Liver (tissue), 9 donors: ENCODE data around the gene IER2. TPM values are rescaled to one million over a fixed set of nuclear protein-coding genes. Genes with fewer than 3 reads are reported as not detected.

Source experiments
- DNase-seq: peaks from one replicate; pipeline ENCODE4 v3.0.0-alpha.2; 2017; ENCODE audit warnings: low spot score
- H3K27ac ChIP-seq, 2 donors: one replicate each; pipeline ENCODE4 v1.7.0; 2013; ENCODE audit warnings: inconsistent platforms in 2 of 2, low read length in 2 of 2, control low read depth in 1 of 2, low read depth in 1 of 2, mild to moderate bottlenecking in 1 of 2
- H3K27me3 ChIP-seq, 4 donors: one replicate each; pipeline versions ENCODE4 v1.6.1 to v1.7.0; 2013; ENCODE audit warnings: low read length in 3 of 4, inconsistent platforms in 1 of 4, mild to moderate bottlenecking in 1 of 4, moderate library complexity in 1 of 4; ENCODE audit not compliant: control insufficient read depth in 4 of 4, insufficient read depth in 4 of 4
- H3K36me3 ChIP-seq, 4 donors: one replicate each; pipeline versions ENCODE4 v1.6.1 to v1.7.0; 2013; ENCODE audit warnings: low read length in 3 of 4, mild to moderate bottlenecking in 3 of 4, low read depth in 1 of 4, moderate library complexity in 1 of 4; ENCODE audit not compliant: control insufficient read depth in 4 of 4, insufficient read depth in 3 of 4
- H3K4me1 ChIP-seq, 4 donors: one replicate each; pipeline versions ENCODE4 v1.6.1 to v1.7.0; 2013; ENCODE audit warnings: low read length in 3 of 4, mild to moderate bottlenecking in 3 of 4, moderate library complexity in 1 of 4; ENCODE audit not compliant: control insufficient read depth in 4 of 4, insufficient read depth in 4 of 4
- H3K4me3 ChIP-seq, 3 donors: one replicate each; pipeline versions ENCODE4 v1.6.1 to v1.7.0; 2013; ENCODE audit warnings: low read length in 3 of 3, control low read depth in 1 of 3, low read depth in 1 of 3, mild to moderate bottlenecking in 1 of 3
- H3K9ac ChIP-seq, 2 donors: one replicate each; pipeline ENCODE4 v1.7.0; 2013; ENCODE audit warnings: low read length in 2 of 2, mild to moderate bottlenecking in 2 of 2, moderate library complexity in 2 of 2, control low read depth in 1 of 2, low read depth in 1 of 2
- H3K9me3 ChIP-seq, 4 donors: one replicate each; pipeline versions ENCODE4 v1.6.1 to v1.7.0; 2013; ENCODE audit warnings: low read length in 3 of 4; ENCODE audit not compliant: control insufficient read depth in 4 of 4
- ATF3 ChIP-seq: IDR thresholded peaks from 2 replicates; pipeline ENCODE4 v1.6.1; 2016; ENCODE audit warnings: antibody characterized with exemption
- CTCF ChIP-seq: fragments of 150-350 bp; IDR thresholded peaks from 2 replicates; pipeline ENCODE4 v1.5.1; 2017; ENCODE audit warnings: improper control_type of control experiment, low read depth, low read length; ENCODE audit not compliant: missing input control
- EGR1 ChIP-seq, 2 donors: IDR thresholded peaks; 2 replicates each; pipeline ENCODE4 v1.6.1; 2016 to 2018; ENCODE audit warnings: antibody characterized with exemption in 2 of 2, low read depth in 2 of 2
- FOXA2 ChIP-seq: IDR thresholded peaks from 2 replicates; pipeline ENCODE4 v1.6.1; 2016; ENCODE audit warnings: antibody characterized with exemption
- GABPA ChIP-seq, 2 donors: IDR thresholded peaks in 1 of 2; conservative IDR thresholded peaks in 1 of 2; 2 replicates each; pipeline ENCODE4 v1.6.1; 2016; ENCODE audit warnings: antibody characterized with exemption in 2 of 2, mild to moderate bottlenecking in 1 of 2, moderate library complexity in 1 of 2
- HNF4A ChIP-seq, 2 donors: conservative IDR thresholded peaks; 2 replicates each; pipeline ENCODE4 v1.6.1; 2016; ENCODE audit warnings: antibody characterized with exemption in 2 of 2, mild to moderate bottlenecking in 2 of 2
- HNF4G ChIP-seq: IDR thresholded peaks from 2 replicates; pipeline ENCODE4 v1.6.1; 2016; ENCODE audit warnings: antibody characterized with exemption
- JUND ChIP-seq, 2 donors: IDR thresholded peaks; 2 replicates each; pipeline ENCODE4 v1.6.1; 2016; ENCODE audit warnings: antibody characterized with exemption in 2 of 2
- NR2F2 ChIP-seq: IDR thresholded peaks from 2 replicates; pipeline ENCODE4 v1.6.1; 2016; ENCODE audit warnings: antibody characterized with exemption
- RAD21 ChIP-seq, 2 donors: IDR thresholded peaks; 2 replicates each; pipeline ENCODE4 v1.6.1; 2016; ENCODE audit warnings: antibody characterized with exemption in 2 of 2, mild to moderate bottlenecking in 2 of 2
- REST ChIP-seq: IDR thresholded peaks from 2 replicates; pipeline ENCODE4 v1.6.1; 2016; ENCODE audit warnings: antibody characterized with exemption, mild to moderate bottlenecking
- RXRA ChIP-seq, 2 donors: IDR thresholded peaks; 2 replicates each; pipeline ENCODE4 v1.6.1; 2017 to 2018; ENCODE audit warnings: antibody characterized with exemption in 2 of 2, mild to moderate bottlenecking in 1 of 2
- SP1 ChIP-seq: IDR thresholded peaks from 2 replicates; pipeline ENCODE4 v1.6.1; 2018; ENCODE audit warnings: antibody characterized with exemption, mild to moderate bottlenecking
- TAF1 ChIP-seq: conservative IDR thresholded peaks from 2 replicates; pipeline ENCODE4 v1.6.1; 2016; ENCODE audit warnings: antibody characterized with exemption, mild to moderate bottlenecking
- YY1 ChIP-seq: IDR thresholded peaks from 2 replicates; pipeline ENCODE4 v1.6.1; 2016; ENCODE audit warnings: antibody characterized with exemption, mild to moderate bottlenecking
- WGBS: extraction: QIAGEN DNeasy Blood & Tissue Kit; methylation state at CpG from one replicate; pipeline ENCODE4 v1.1.7; 2013; 5-methylcytosine and 5-hydroxymethylcytosine counted together
- polyA plus RNA-seq, 2 donors: library from polyadenylated mRNA; stranded (reverse) in 1 of 2; unstranded in 1 of 2; fragments of 200-250 nt in 1 of 2; fragments of >200 nt in 1 of 2; fragmentation: Nextera tagmentation in 1 of 2; extraction: Ambion mirVana in 1 of 2; gene quantifications; one replicate each; pipeline versions ENCODE4 v1.2.1 to v1.2.3, GENCODE V29; 2013 to 2015
- total RNA-seq, 2 donors: library from RNA; depleted of rRNA; stranded (reverse); fragments of >200 nt; gene quantifications; one replicate each; pipeline ENCODE4 v1.2.3, GENCODE V29; 2014
- donor health status: healthy.
- donor health status: healthy.
- donor health status: healthy.
- donor health status: healthy.
- donor health status: healthy.

Gene IER2
- total and polyA plus RNA-seq, 4 donors = 11.4 to 38.9 (median 21.9) TPM

GRCh38 chr19:13100841-13101589, 49.2 kb upstream of the IER2 start:
- Histone ChIP-seq H3K27me3 (no peaks in the 10 kb centered on the region), H3K4me3 (peak overlapping the region in 1 of 3 donors; percentile 20), H3K9me3 (no peaks in the 10 kb centered on the region), H3K9ac (no peak overlapping the region), H3K36me3 (peaks cover 0 to 1% (median 0%) of the 10 kb centered on the region in 4 donors), H3K27ac (peak overlapping the region; percentile 20 to 56), H3K4me1 (peaks cover 10 to 29% (median 22%) of the 10 kb centered on the region in 4 donors)
- DNase-seq = no peak
- no peak for TF ChIP-seq RXRA (IDR thresholded peaks at IDR 0.05)
- no peak for TF ChIP-seq HNF4A (conservative IDR thresholded peaks at IDR 0.05)
- peak; percentile 25 to 37 for TF ChIP-seq RAD21 (IDR thresholded peaks at IDR 0.05)
- TF ChIP-seq FOXA2 = no peak
- no peak for TF ChIP-seq YY1
- no peak for TF ChIP-seq CTCF
- 60% methylated on average over 18 of the region's 18 CpGs for WGBS

- peak overlapping the region; percentile 70 to 85 for H3K27ac ChIP-seq
- no peaks in the 10 kb centered on the region for H3K9me3 ChIP-seq
- peak overlapping the region in 2 of 3 donors; percentile 20 to 36 for H3K4me3 ChIP-seq
- peaks cover 5 to 26% (median 15%) of the 10 kb centered on the region in 4 donors for H3K4me1 ChIP-seq
- no peaks in the 10 kb centered on the region for H3K27me3 ChIP-seq
- 51% methylated on average over 7 of the region's 7 CpGs for WGBS
- no peaks in the 10 kb centered on the region for H3K36me3 ChIP-seq
- no peak for TF ChIP-seq JUND (IDR thresholded peaks at IDR 0.05)
- TF ChIP-seq SP1 = no peak
- TF ChIP-seq HNF4A (conservative IDR thresholded peaks at IDR 0.05) = peak; percentile 41 to 62
- no peak for TF ChIP-seq GABPA (IDR thresholded peaks at IDR 0.05 in 1 of 2, conservative IDR thresholded peaks at IDR 0.05 in 1 of 2)
- H3K9ac ChIP-seq = peak overlapping the region; percentile 22
- no peak for DNase-seq
These were observed 48.4 kb upstream of the IER2 start for GRCh38 chr19:13101590-13102415.

GRCh38 chr19:13102416-13102665, 47.9 kb upstream of the IER2 start:
- Histone ChIP-seq H3K27ac (peak overlapping the region; percentile 70 to 85), H3K4me1 (peaks cover 5 to 26% (median 15%) of the 10 kb centered on the region in 4 donors), H3K9me3 (no peaks in the 10 kb centered on the region), H3K4me3 (peak overlapping the region in 2 of 3 donors; percentile 19 to 36), H3K36me3 (peaks cover 0 to 1% (median under 1%) of the 10 kb centered on the region in 4 donors), H3K27me3 (no peaks in the 10 kb centered on the region), H3K9ac (peak overlapping the region; percentile 22)
- 12% methylated on average over 7 of the region's 7 CpGs for WGBS
- DNase-seq = no peak
- no peak for TF ChIP-seq HNF4A (conservative IDR thresholded peaks at IDR 0.05)
- TF ChIP-seq TAF1 = no peak
- TF ChIP-seq HNF4G = no peak
- TF ChIP-seq RXRA (IDR thresholded peaks at IDR 0.05) = no peak
- TF ChIP-seq ATF3 = no peak
- TF ChIP-seq EGR1 (IDR thresholded peaks at IDR 0.05; ENCODE audit: low read depth in 2 of 2) = no peak
- no peak for TF ChIP-seq YY1
- no peak for TF ChIP-seq GABPA (IDR thresholded peaks at IDR 0.05 in 1 of 2, conservative IDR thresholded peaks at IDR 0.05 in 1 of 2)
- no peak for TF ChIP-seq REST
- no peak for TF ChIP-seq SP1
- no peak for TF ChIP-seq CTCF
- no peak for TF ChIP-seq JUND (IDR thresholded peaks at IDR 0.05)
- no peak for TF ChIP-seq NR2F2
